Astrocyte of the cerebellum (primary cell): Measurements from ENCODE around the gene SSH2.

Source experiments
- DNase-seq: peaks from one replicate; pipeline ENCODE4 v3.0.0-alpha.2; 2011; ENCODE audit warnings: low read depth
- H3K4me3 ChIP-seq: 2 replicates; pipeline ENCODE4 v1.5.1; 2011; ENCODE audit warnings: mild to moderate bottlenecking, low read depth, low read length, moderate library complexity
- in situ Hi-C: cut with HindIII; loops from 2 replicates; pipeline ENCODE4 v1.10.0; 2017; ENCODE audit warnings: low sequenced_read_pairs
- TF ChIP-seq, protein P1 (sequence below): IDR thresholded peaks from 2 replicates; pipeline ENCODE4 v1.5.1; 2012; ENCODE audit warnings: low read length, low read depth, moderate library complexity, mild to moderate bottlenecking; ENCODE audit errors: missing control alignments

Gene SSH2

DNA sequence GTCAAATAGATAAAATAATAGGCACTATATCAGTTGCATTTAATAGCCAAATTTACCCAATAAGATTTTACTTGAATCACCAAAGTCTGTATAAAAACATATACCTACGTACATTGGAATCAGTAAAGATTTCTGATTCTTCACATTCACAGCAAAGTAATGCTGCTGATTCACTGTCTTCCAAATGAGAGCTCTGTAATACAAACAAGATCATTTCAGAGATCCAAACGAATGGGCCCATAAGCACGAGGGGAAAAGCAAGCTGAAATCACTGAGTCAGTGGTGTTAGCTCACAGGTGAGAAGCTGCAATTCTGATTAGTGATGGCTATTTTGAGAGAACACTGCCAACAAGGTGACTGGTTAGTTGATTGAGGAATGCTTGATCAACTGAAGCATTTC is 81.3 kb downstream of the SSH2 start:
- in situ Hi-C loops = no loop called here
- no peak overlapping the region for H3K4me3 ChIP-seq
- TF ChIP-seq, protein P1, sequence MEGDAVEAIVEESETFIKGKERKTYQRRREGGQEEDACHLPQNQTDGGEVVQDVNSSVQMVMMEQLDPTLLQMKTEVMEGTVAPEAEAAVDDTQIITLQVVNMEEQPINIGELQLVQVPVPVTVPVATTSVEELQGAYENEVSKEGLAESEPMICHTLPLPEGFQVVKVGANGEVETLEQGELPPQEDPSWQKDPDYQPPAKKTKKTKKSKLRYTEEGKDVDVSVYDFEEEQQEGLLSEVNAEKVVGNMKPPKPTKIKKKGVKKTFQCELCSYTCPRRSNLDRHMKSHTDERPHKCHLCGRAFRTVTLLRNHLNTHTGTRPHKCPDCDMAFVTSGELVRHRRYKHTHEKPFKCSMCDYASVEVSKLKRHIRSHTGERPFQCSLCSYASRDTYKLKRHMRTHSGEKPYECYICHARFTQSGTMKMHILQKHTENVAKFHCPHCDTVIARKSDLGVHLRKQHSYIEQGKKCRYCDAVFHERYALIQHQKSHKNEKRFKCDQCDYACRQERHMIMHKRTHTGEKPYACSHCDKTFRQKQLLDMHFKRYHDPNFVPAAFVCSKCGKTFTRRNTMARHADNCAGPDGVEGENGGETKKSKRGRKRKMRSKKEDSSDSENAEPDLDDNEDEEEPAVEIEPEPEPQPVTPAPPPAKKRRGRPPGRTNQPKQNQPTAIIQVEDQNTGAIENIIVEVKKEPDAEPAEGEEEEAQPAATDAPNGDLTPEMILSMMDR = no peak
- DNase-seq = no peak

GRCh38 chr17:29847527-29848400 is 82.3 kb downstream of the SSH2 start:
- H3K4me3 ChIP-seq = no peak overlapping the region
- DNase-seq = no peak
- in situ Hi-C loops = no loop called here

DNA sequence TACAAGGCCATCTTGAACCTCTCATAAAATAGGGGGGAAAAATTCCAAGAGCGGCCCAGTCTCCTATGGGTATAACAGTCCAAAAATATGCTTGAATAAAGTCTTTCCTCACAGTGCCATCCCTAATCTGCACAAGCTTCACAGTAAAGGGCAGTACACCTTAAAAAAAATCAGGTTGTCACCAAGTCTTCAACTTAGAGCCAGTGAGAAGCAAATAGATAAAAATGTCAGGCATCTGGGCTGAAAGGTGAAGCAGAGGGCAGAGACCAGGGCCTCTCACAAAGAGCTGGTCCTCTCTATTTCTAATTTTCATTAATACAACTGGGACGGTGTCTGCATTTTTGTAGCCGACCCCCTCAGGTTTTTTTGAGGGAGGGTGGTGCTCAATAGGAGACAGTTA is 82.9 kb downstream of the SSH2 start:
- TF ChIP-seq, protein P1 = no peak
- DNase-seq = no peak
- in situ Hi-C loops = no loop called here
- H3K4me3 ChIP-seq = no peak overlapping the region

More at GRCh38 chr17:29847527-29848400, 82.3 kb downstream of the SSH2 start:
- TF ChIP-seq, protein P1 = no peak

DNA sequence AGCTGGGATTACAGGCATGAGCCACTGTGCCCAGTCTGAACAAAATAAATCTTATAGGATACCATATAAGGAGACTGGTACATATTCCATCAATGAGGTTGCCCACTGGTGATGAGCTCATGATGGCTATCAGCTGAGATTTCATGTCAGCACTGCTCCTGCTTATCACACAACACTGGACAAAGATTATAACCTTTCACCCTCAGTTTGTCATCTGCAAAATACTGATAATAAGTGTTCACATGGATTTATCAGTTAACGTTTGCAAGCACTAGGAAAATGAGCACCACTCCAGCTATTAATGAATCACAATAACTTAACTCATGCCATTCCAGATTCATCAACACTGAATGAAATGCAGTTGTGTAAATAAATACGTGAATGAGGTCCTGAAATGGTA is 83.7 kb downstream of the SSH2 start:
- TF ChIP-seq, protein P1 = no peak
- no peak for DNase-seq
- in situ Hi-C loops = no loop called here
- no peak overlapping the region for H3K4me3 ChIP-seq

GRCh38 chr17:29844339-29845048 is 85.5 kb downstream of the SSH2 start:
- in situ Hi-C loops = no loop called here
- no peak overlapping the region for H3K4me3 ChIP-seq
- no peak for DNase-seq
- TF ChIP-seq, protein P1 = no peak

- no peak for DNase-seq
- no peak overlapping the region for H3K4me3 ChIP-seq
- in situ Hi-C loops = no loop called here
- TF ChIP-seq, protein P1 = no peak
These were observed 89.1 kb downstream of the SSH2 start for GRCh38 chr17:29840884-29841283.
